Immature natural killer cell (primary cell): ENCODE measurements around the gene SCGB1A1. TPM values are rescaled to one million over a fixed set of nuclear protein-coding genes. Genes with fewer than 3 reads are reported as not detected.
A peak's percentile ranks its signal among the peaks of the same experiment; 100 is the strongest.

Experiments used
- DNase-seq, 3 donors: peaks; one replicate each; pipeline ENCODE4 v3.0.0; 2022; ENCODE audit warnings: mixed read lengths in 1 of 3
- H3K27ac Mint-ChIP-seq, 6 donors: one replicate each; pipeline ENCODE4 v1.8.0; 2020; ENCODE audit warnings: mixed read lengths in 6 of 6, mild to moderate bottlenecking in 5 of 6, inconsistent platforms in 4 of 6, moderate library complexity in 3 of 6
- H3K27me3 Mint-ChIP-seq, 3 donors: one replicate each; pipeline ENCODE4 v1.8.0; 2020 to 2021; ENCODE audit warnings: low read depth in 3 of 3, mild to moderate bottlenecking in 3 of 3, mixed read lengths in 3 of 3, moderate library complexity in 3 of 3, inconsistent platforms in 1 of 3
- H3K36me3 Mint-ChIP-seq, 3 donors: one replicate each; pipeline ENCODE4 v1.8.0; 2020; ENCODE audit warnings: mixed read lengths in 3 of 3, inconsistent platforms in 2 of 3, mild to moderate bottlenecking in 2 of 3
- H3K4me1 Mint-ChIP-seq, 2 donors: one replicate each; pipeline ENCODE4 v1.8.0; 2020; ENCODE audit warnings: inconsistent platforms in 2 of 2, mild to moderate bottlenecking in 2 of 2, mixed read lengths in 2 of 2, moderate library complexity in 1 of 2
- H3K4me3 Mint-ChIP-seq, 5 donors: one replicate each; pipeline ENCODE4 v1.8.0; 2020; ENCODE audit warnings: mild to moderate bottlenecking in 5 of 5, mixed read lengths in 5 of 5, inconsistent platforms in 3 of 5, moderate library complexity in 3 of 5
- H3K9me3 Mint-ChIP-seq, 6 donors: one replicate each; pipeline ENCODE4 v1.8.0; 2020; ENCODE audit warnings: mild to moderate bottlenecking in 6 of 6, mixed read lengths in 6 of 6, inconsistent platforms in 4 of 6, moderate library complexity in 3 of 6
- polyA plus RNA-seq, 3 donors: library from polyadenylated mRNA; unstranded; fragments of 300-500 nt; fragmentation: Illumina TruSeq; gene quantifications; one replicate each; pipeline ENCODE4 v1.2.3, GENCODE V29; 2021

SCGB1A1 gene
- polyA plus RNA-seq, 3 donors from 2014 or later, result not detected

DNA sequence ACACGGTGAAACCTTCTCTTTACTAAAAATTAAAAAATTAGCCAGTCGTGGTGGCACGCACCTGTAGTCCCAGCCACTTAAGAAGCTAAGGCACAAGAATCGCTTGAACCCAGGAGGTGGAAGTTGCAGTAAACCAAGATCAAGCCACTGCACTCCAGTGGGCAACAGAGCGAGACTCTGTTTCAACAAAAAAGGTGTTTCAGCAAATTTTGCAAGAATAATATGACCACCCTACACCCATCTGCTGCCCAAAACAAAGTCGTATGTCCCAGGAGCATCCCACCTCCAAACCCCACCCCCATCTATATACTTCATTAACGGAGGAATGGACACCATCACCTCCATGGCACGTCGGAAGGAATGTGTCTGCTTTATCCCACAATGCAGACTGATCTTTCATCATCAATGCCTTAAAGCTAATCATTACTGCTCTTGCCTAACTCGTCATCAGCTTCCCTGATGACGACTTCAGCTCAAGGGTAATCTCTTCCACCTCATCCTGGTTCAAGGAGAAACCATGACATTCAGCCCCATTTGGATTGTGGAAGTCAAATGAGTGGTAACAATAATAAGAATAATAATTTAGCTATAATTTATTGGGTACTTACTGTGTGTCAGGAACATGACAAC, 34.1 kb downstream of the SCGB1A1 start:
- Mint-ChIP-seq H3K4me1 (no peaks in the 10 kb centered on the region), H3K9me3 (no peaks in the 10 kb centered on the region), H3K27ac (no peak overlapping the region), H3K36me3 (peaks cover 0 to 5% (median 5%) of the 10 kb centered on the region in 3 donors), H3K27me3 (peaks cover 0 to 6% (median 3%) of the 10 kb centered on the region in 3 donors), H3K4me3 (no peak overlapping the region)
- DNase-seq, result no peak

DNA sequence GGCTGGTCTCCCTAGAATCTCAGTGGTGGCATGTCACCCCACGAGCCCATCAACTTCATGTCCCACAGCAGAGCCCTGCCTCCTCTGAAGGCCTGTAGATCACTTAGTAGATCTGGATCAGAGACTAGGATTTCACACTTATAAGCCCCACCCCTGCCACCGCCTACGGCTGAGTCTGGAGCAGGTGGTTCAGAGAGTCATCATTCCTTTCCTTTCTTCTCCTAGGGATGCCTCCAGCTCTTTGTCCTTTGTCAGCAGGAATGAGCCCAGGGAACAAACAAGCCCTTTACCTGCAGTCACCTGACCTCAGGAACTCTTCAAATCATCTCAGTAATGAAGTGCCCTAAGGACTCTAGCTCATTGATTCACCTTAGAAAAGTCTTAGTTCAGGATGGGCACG, 37.8 kb downstream of the SCGB1A1 start:
- H3K27ac Mint-ChIP-seq, result no peak overlapping the region
- H3K4me1 Mint-ChIP-seq, result no peaks in the 10 kb centered on the region
- no peak for DNase-seq
- H3K9me3 Mint-ChIP-seq, result no peaks in the 10 kb centered on the region
- no peak overlapping the region for H3K4me3 Mint-ChIP-seq
- peaks cover 0 to 2% (median 0%) of the 10 kb centered on the region in 3 donors for H3K27me3 Mint-ChIP-seq
- peaks cover 0 to 5% (median 0%) of the 10 kb centered on the region in 3 donors for H3K36me3 Mint-ChIP-seq

- Mint-ChIP-seq H3K4me1 (peaks cover 4% of the 10 kb centered on the region in 2 donors), H3K27ac (no peak overlapping the region), H3K4me3 (no peak overlapping the region), H3K9me3 (no peaks in the 10 kb centered on the region), H3K36me3 (peaks cover 0 to under 1% (median 0%) of the 10 kb centered on the region in 3 donors), H3K27me3 (peaks cover 0 to 2% (median 0%) of the 10 kb centered on the region in 3 donors)
- DNase-seq, result no peak
Measured at GRCh38 chr11:62457478-62457877, 38.6 kb downstream of the SCGB1A1 start.

DNA sequence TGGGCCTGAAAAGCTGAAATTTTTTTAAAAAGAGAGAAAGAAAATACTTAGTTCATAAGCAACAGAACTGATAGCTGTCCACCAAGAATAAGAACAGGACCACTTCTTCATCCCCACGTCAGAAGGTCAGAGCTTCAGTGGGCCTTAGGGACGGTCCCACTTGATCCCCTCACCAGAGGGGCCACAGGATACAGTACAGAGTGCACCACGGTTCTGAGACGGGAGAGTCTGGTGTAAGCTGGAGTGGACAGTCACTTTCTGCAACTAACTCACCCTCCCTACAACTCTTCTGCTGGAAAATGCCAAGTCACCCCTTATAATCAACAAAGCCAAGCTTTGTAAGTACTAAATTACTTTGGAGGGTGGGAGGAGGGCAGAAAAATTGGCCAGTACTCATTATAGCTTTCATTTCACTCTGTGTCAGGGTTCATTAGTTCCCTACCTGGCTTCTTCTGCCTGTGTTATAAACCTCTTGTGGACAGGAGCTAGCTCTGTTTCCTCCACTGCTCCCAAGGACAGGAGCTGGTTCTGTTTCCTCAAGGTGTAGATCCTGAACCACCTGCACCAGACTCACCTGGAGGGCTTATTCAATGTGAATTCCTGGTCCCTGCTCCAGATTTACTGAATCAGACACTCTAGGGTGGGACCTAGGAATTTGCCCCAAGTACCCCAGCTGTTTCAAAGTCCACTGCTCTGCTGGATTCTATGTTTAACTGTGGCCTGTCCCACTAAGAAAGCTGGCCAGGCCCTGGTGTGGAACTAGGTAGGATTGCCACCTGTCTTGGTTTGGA, 39.6 kb downstream of the SCGB1A1 start:
- Mint-ChIP-seq H3K9me3 (no peaks in the 10 kb centered on the region), H3K27me3 (peaks cover 0 to 5% (median 0%) of the 10 kb centered on the region in 3 donors), H3K27ac (no peak overlapping the region), H3K4me1 (peaks cover 10 to 13% of the 10 kb centered on the region in 2 donors), H3K4me3 (no peak overlapping the region), H3K36me3 (no peaks in the 10 kb centered on the region)
- DNase-seq, result no peak

GRCh38 chr11:62459080-62459479, 40.2 kb downstream of the SCGB1A1 start:
- H3K4me1 Mint-ChIP-seq, result peaks cover 12 to 16% of the 10 kb centered on the region in 2 donors
- peaks cover 0 to 6% (median 0%) of the 10 kb centered on the region in 3 donors for H3K27me3 Mint-ChIP-seq
- H3K9me3 Mint-ChIP-seq, result no peaks in the 10 kb centered on the region
- no peaks in the 10 kb centered on the region for H3K36me3 Mint-ChIP-seq
- no peak for DNase-seq
- H3K4me3 Mint-ChIP-seq, result no peak overlapping the region
- H3K27ac Mint-ChIP-seq, result no peak overlapping the region

GRCh38 chr11:62461740-62462507, 43.1 kb downstream of the SCGB1A1 start:
- peak overlapping the region in 3 of 6 donors; percentile 54 to 85 (median 59) for H3K27ac Mint-ChIP-seq

GRCh38 chr11:62462508-62462892, 43.7 kb downstream of the SCGB1A1 start:
- H3K36me3 Mint-ChIP-seq, result no peaks in the 10 kb centered on the region
- H3K27me3 Mint-ChIP-seq, result peaks cover 0 to 6% (median 0%) of the 10 kb centered on the region in 3 donors
- H3K4me3 Mint-ChIP-seq, result peak overlapping the region in 3 of 5 donors; percentile 22 to 38 (median 27)
- no peak for DNase-seq
- H3K9me3 Mint-ChIP-seq, result no peaks in the 10 kb centered on the region
- H3K4me1 Mint-ChIP-seq, result peaks cover 12 to 16% of the 10 kb centered on the region in 2 donors
- peak overlapping the region in 3 of 6 donors; percentile 43 to 85 (median 54) for H3K27ac Mint-ChIP-seq

More at GRCh38 chr11:62461740-62462507, 43.1 kb downstream of the SCGB1A1 start:
- Mint-ChIP-seq H3K27me3 (peaks cover 0 to 6% (median 0%) of the 10 kb centered on the region in 3 donors), H3K36me3 (no peaks in the 10 kb centered on the region), H3K4me3 (no peak overlapping the region), H3K4me1 (peaks cover 12 to 16% of the 10 kb centered on the region in 2 donors), H3K9me3 (no peaks in the 10 kb centered on the region)
- DNase-seq, result no peak

- peak overlapping the region; percentile 13 to 88 (median 66) for H3K27ac Mint-ChIP-seq
- H3K36me3 Mint-ChIP-seq, result no peaks in the 10 kb centered on the region
- H3K27me3 Mint-ChIP-seq, result peaks cover 0 to 6% (median 0%) of the 10 kb centered on the region in 3 donors
- H3K4me1 Mint-ChIP-seq, result peaks cover 12 to 16% of the 10 kb centered on the region in 2 donors
- H3K4me3 Mint-ChIP-seq, result peak overlapping the region; percentile 72 to 90 (median 80)
- no peaks in the 10 kb centered on the region for H3K9me3 Mint-ChIP-seq
- DNase-seq, result peak; percentile 21 to 30 (median 29)
Measured at GRCh38 chr11:62463121-62463542, 44.3 kb downstream of the SCGB1A1 start.

- H3K27ac Mint-ChIP-seq, result peak overlapping the region in 1 of 6 donors; percentile 41
- H3K4me3 Mint-ChIP-seq, result peak overlapping the region in 1 of 5 donors; percentile 20
- no peaks in the 10 kb centered on the region for H3K9me3 Mint-ChIP-seq
- no peak for DNase-seq
- H3K4me1 Mint-ChIP-seq, result peaks cover 12 to 16% of the 10 kb centered on the region in 2 donors
- H3K27me3 Mint-ChIP-seq, result peaks cover 0 to 6% (median 0%) of the 10 kb centered on the region in 3 donors
- no peaks in the 10 kb centered on the region for H3K36me3 Mint-ChIP-seq
Measured at GRCh38 chr11:62464655-62465054, 45.8 kb downstream of the SCGB1A1 start.

DNA sequence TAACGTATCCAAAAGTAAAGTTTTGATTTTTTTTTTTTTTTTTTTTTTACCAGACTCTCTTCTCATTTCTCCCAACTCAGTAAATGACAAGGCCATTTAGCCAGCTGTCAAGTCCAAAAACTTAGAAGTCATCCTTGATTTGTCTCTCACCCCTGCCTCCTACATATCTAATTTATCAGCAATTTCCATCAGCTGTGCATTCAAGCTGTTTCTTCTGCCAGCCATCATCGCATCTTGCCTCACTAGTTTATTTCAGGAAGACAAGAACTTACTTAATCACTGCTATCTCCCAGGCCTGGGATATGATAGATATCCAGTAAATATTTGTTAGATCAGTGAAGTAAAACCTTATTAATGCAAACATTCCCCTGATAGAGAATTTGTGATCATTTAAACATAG, 47.6 kb downstream of the SCGB1A1 start:
- Mint-ChIP-seq H3K27ac (peak overlapping the region in 2 of 6 donors; percentile 37 to 39), H3K4me1 (peaks cover 12 to 16% of the 10 kb centered on the region in 2 donors), H3K4me3 (no peak overlapping the region), H3K36me3 (no peaks in the 10 kb centered on the region), H3K27me3 (peaks cover 0 to 4% (median 0%) of the 10 kb centered on the region in 3 donors), H3K9me3 (no peaks in the 10 kb centered on the region)
- no peak for DNase-seq

DNA sequence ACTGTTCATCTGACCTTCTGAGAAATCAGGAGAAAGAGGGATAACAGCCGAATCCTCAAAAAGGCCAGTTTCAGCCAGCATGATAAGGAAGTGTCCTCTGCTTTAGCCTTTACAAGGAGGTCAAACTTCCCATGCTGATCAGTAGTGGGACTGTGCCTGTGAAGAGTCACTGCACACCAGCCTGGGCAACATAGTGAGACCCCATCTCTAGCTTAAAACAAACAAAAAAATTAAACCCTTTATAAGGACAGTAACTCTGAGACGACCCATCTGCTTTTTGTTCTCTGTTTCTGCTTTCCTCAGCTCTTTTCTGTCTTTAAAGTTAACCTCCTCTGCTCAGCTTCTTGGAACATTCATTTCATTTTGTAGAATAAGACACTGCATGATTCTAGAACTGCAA, 49.7 kb downstream of the SCGB1A1 start:
- no peaks in the 10 kb centered on the region for H3K27me3 Mint-ChIP-seq
- no peaks in the 10 kb centered on the region for H3K36me3 Mint-ChIP-seq
- H3K9me3 Mint-ChIP-seq, result no peaks in the 10 kb centered on the region
- H3K27ac Mint-ChIP-seq, result peak overlapping the region in 1 of 6 donors; percentile 34
- DNase-seq, result no peak
- H3K4me1 Mint-ChIP-seq, result peaks cover under 1 to 1% of the 10 kb centered on the region in 2 donors
- H3K4me3 Mint-ChIP-seq, result no peak overlapping the region

- Mint-ChIP-seq H3K9me3 (no peaks in the 10 kb centered on the region), H3K4me3 (no peak overlapping the region), H3K27ac (no peak overlapping the region), H3K27me3 (no peaks in the 10 kb centered on the region), H3K36me3 (no peaks in the 10 kb centered on the region), H3K4me1 (no peaks in the 10 kb centered on the region)
- no peak for DNase-seq
Measured at GRCh38 chr11:62471603-62472002, 52.8 kb downstream of the SCGB1A1 start.

DNA sequence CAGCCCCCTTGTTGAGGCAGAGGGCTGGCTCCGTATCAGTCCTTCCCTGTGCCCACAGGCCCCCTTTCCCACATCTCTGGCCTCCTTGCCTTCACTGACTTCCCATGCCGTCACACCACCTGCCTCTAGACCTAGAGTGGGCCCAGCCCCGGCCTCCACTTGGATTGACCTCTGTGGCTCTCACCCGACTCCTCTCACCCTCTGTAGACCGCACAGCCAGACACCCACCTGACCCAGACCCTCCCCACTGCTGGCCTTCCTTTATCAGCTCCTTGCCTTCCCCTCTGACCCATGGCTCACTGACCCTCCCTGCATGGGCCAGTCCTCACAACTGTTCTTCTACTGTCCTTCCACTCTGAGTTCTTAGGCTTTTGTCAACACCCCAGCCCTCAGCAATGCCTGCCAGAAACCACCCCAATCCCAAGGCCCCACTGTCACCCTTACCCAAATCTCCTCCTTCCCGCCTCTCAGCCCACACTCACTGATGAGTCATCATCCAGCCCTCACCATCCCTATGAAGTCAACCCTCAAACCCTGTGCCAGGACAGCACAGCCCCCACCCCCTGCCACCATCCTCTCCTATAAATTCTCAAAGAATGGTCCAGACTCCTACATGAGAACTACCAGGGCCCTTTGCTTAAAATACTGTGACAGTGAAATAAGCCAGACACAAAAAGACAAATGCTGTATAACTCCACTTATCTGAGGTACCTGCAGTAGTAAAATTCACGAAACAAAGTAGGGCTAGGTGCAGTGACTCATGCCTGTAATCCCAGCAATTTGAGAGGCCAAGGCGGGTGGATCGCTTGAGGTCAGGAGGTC, 53.4 kb downstream of the SCGB1A1 start:
- DNase-seq, result no peak
- Mint-ChIP-seq H3K4me3 (no peak overlapping the region), H3K9me3 (no peaks in the 10 kb centered on the region), H3K4me1 (no peaks in the 10 kb centered on the region), H3K27me3 (peaks cover 0 to 2% (median 0%) of the 10 kb centered on the region in 3 donors), H3K36me3 (no peaks in the 10 kb centered on the region), H3K27ac (peak overlapping the region in 2 of 6 donors; percentile 34 to 45)
